CD4-positive, alpha-beta T cell treated with Interleukin-1 beta for 1 hour (primary cell): Measurements from ENCODE around the gene MYBPHL.
A peak's percentile ranks its signal among the peaks of the same experiment; 100 is the strongest.

Experiments
- DNase-seq, 2 donors: peaks; one replicate each; pipeline ENCODE4 v3.0.0-alpha.2; 2020 to 2022

The MYBPHL gene

DNA sequence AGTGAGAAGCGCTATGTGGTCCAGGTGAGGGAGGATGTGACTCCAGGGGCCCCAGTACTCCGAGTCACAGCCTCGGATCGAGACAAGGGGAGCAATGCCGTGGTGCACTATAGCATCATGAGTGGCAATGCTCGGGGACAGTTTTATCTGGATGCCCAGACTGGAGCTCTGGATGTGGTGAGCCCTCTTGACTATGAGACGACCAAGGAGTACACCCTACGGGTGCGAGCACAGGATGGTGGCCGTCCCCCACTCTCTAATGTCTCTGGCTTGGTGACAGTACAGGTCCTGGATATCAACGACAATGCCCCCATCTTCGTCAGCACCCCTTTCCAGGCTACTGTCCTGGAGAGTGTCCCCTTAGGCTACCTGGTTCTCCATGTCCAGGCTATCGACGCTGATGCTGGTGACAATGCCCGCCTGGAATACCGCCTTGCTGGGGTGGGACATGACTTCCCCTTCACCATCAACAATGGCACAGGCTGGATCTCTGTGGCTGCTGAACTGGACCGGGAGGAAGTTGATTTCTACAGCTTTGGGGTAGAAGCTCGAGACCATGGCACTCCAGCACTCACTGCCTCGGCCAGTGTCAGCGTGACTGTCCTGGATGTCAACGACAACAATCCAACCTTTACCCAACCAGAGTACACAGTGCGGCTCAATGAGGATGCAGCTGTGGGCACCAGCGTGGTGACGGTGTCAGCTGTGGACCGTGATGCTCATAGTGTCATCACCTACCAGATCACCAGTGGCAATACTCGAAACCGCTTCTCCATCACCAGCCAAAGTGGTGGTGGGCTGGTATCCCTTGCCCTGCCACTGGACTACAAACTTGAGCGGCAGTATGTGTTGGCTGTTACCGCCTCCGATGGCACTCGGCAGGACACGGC, 55.3 kb downstream of the MYBPHL start:
- no peak for DNase-seq

DNA sequence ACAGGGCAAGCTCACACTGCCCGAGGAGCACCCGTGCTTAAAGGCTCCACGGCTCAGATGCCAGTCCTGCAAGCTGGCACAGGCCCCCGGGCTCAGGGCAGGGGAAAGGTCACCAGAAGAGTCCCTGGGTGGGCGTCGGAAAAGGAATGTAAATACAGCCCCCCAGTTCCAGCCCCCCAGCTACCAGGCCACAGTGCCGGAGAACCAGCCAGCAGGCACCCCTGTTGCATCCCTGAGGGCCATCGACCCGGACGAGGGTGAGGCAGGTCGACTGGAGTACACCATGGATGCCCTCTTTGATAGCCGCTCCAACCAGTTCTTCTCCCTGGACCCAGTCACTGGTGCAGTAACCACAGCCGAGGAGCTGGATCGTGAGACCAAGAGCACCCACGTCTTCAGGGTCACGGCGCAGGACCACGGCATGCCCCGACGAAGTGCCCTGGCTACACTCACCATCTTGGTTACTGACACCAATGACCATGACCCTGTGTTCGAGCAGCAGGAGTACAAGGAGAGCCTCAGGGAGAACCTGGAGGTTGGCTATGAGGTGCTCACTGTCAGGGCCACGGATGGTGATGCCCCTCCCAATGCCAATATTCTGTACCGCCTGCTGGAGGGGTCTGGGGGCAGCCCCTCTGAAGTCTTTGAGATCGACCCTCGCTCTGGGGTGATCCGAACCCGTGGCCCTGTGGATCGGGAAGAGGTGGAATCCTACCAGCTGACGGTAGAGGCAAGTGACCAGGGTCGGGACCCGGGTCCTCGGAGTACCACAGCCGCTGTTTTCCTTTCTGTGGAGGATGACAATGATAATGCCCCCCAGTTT, 56.1 kb downstream of the MYBPHL start:
- DNase-seq = no peak

DNA sequence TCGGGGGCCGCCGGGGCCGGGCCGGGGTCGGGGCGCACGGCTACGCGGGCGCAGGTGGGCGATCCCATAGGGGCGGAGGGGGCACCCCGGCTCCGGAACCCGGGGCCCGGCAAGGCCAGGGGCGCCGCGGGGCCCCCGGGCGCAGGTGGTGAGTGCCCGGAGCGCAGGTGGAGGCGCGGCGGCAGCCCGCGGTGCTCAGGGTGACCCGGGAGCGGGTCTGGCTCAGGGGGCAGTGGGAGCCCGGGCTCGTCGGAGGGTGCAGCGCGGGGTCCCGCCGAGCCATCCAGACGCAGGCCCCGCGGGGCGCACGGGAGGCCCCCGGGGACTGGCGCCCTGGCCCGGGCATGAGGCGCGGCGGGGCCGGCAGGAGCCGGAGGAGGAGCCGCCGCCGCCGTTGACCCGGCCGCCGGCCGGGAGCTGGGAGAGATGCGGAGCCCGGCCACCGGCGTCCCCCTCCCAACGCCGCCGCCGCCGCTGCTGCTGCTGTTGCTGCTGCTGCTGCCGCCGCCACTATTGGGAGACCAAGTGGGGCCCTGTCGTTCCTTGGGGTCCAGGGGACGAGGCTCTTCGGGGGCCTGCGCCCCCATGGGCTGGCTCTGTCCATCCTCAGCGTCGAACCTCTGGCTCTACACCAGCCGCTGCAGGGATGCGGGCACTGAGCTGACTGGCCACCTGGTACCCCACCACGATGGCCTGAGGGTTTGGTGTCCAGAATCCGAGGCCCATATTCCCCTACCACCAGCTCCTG, 57.0 kb downstream of the MYBPHL start:
- no peak for DNase-seq

- peak; percentile 62 to 66 for DNase-seq
Observed at GRCh38 chr1:109248797-109249629, 57.8 kb downstream of the MYBPHL start, which contains the start of gene CELSR2. Gene CELSR2, plus strand, starts transcription at chr1:109249539. Its CDS starts 541 bp downstream, at chr1:109250080.

DNA sequence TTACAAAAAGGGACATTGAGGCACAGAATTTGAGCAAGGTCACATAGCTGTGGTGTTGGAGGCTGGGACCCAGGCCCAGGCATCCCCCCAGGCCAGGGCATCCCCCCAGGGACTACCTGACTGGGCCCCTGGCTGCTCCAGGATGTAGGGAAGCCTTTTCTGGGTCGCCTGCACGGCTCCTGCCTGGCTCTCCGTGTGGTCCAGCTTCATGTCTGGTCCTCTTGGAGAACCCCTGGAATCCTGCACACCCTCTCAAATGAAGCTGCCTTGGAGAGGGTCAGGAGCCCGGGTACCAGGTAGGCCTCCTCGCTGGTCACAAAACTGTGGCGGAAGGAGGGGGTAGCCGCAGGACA, 58.4 kb downstream of the MYBPHL start:
- DNase-seq = no peak

GRCh38 chr1:109247401-109248365, 59.1 kb downstream of the MYBPHL start:
- DNase-seq = no peak

DNA sequence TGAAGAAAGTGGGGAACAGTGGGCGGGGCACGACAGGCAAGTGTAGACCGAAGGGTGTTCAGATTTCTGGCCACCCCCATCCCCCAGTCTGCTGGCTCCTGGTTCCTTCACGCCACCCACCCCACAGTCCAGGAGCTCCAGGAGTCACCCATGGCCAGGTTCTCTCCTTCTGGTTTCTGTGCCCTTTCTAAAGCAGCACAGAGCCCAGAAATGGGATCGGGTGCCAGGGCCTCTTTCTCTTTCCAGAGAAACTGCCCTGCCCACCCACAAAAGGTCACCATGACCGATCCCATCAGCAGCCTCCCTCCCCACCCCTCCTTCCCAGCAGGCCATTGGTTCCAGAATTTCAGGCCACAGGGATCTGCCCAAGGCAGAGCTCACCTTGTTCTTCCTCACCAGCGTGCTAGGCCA, 60.7 kb downstream of the MYBPHL start:
- no peak for DNase-seq

- no peak for DNase-seq
Observed at GRCh38 chr1:109243860-109244552, 62.8 kb downstream of the MYBPHL start.

DNA sequence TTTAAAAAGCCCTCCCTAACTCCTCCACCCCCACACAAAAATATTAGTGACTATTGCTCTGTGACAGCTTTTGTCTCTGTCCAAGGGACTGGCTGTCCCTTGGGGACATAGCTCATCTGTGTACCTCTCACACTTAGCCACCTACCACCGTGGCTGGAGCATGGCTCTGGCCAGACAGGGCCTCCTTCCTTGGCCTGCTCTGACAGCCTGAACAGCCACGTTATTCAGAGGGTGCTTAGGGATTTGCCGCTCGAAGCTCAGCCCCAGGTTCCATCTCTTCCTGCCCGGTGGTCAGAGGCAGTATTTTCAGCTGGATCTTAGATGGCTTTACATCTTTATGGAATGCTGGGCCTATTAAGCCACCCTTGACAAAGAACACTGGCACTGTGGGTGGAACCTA, 63.6 kb downstream of the MYBPHL start:
- no peak for DNase-seq

DNA sequence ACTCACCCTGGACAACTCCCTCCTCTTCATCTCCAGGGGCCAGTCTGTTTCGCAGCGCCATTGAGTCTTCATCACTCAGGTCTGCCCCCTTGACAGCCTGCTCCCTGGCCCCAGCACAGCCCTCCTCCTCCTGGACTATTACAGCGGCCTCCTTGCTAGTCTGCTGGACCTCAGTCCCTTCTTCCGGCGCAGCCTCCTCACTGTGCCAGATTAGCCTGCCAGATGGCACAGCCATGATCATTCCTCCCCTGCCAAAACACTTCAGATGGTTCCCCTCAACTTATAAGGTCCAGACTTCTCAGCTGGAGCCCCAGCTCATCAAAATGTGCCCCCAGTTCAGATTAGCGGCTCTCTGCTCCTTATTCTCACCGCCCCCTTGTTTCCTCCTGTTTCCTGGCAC, 64.4 kb downstream of the MYBPHL start:
- no peak for DNase-seq
